Measurements from ENCODE around the gene CREB3L2.
A peak's percentile ranks its signal among the peaks of the same experiment; 100 is the strongest.

The CREB3L2 gene

DNA sequence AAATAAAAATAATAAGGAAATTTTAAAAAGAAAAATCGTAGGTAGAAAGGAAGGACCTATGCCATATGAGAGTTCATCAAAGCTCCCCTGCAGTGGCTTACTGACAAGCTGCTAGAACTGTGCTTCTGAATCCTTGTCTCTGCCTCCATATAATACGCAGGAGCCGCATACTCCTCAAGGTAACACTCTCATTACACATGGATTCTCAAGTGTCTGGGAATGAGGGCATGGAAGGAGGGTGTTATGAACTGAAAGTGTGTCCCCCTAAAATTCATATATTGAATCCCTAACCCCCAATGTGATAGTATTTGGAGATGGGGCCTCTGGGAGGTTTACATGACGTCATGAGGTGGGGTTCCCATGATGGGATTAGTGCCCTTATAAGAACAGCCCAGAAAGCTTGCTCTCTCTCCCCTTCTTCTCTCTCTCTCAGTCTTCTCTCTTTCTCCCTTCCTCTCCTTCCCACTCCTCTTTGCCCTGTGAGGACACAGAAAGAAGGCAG is 35.2 kb downstream of the CREB3L2 start:
- H3K27ac ChIP-seq (replicated peaks) = no peak overlapping the region
- no peak overlapping the region for H3K4me3 ChIP-seq (replicated peaks; ENCODE audit: insufficient read depth, low read length)
- TF ChIP-seq POLR2AphosphoS5 (IDR thresholded peaks at IDR 0.05; ENCODE audit: low read depth) (no peak), SPI1 (IDR thresholded peaks at IDR 0.05; ENCODE audit: borderline replicate concordance, low read depth) (no peak), CTCF (IDR thresholded peaks at IDR 0.05; ENCODE audit: insufficient read depth, low read length) (no peak), GABPA (IDR thresholded peaks at IDR 0.05; ENCODE audit: low read depth) (no peak)
- TF ChIP-seq, protein P1, sequence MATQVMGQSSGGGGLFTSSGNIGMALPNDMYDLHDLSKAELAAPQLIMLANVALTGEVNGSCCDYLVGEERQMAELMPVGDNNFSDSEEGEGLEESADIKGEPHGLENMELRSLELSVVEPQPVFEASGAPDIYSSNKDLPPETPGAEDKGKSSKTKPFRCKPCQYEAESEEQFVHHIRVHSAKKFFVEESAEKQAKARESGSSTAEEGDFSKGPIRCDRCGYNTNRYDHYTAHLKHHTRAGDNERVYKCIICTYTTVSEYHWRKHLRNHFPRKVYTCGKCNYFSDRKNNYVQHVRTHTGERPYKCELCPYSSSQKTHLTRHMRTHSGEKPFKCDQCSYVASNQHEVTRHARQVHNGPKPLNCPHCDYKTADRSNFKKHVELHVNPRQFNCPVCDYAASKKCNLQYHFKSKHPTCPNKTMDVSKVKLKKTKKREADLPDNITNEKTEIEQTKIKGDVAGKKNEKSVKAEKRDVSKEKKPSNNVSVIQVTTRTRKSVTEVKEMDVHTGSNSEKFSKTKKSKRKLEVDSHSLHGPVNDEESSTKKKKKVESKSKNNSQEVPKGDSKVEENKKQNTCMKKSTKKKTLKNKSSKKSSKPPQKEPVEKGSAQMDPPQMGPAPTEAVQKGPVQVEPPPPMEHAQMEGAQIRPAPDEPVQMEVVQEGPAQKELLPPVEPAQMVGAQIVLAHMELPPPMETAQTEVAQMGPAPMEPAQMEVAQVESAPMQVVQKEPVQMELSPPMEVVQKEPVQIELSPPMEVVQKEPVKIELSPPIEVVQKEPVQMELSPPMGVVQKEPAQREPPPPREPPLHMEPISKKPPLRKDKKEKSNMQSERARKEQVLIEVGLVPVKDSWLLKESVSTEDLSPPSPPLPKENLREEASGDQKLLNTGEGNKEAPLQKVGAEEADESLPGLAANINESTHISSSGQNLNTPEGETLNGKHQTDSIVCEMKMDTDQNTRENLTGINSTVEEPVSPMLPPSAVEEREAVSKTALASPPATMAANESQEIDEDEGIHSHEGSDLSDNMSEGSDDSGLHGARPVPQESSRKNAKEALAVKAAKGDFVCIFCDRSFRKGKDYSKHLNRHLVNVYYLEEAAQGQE (IDR thresholded peaks at IDR 0.05; ENCODE audit: insufficient replicate concordance, low read depth) = no peak
- DNase-seq (ENCODE audit: low read depth in 1 of 2, low spot score in 1 of 2) = no peak
- no peaks in the 10 kb centered on the region for H3K27me3 ChIP-seq (ENCODE audit: insufficient read depth, poor library complexity, severe bottlenecking)

DNA sequence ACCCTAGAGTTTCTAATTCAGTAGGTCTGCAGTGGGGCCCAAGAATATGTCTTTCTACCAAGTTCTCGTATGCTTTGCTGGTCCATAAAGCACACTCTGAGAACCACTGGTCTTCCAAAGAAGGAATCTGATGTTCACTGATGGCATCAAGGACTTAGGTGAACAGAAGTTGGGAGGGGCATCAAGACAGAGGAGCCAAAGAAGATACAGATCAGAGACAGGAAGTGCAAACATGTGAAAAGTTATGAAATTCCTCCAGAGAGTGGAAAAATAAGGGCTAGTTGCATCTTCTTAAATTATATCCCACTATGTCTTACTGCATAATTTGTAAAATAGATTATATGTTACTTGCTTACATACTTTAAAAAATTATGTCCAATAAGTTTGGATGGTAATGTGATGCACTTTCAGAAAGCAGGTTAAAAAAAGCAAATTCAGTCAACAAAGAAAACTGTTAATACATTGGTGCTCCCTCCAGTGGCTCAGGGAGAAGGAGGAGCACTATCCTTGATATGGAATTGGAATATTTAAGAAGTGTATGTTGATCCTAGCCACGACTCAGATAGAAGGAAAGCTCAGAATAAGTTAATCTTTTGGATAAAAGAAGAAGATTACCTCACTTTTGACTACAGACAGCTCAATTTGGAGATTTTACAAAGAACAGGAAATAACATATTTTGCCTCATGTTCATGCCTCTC is 35.8 kb downstream of the CREB3L2 start:
- TF ChIP-seq SPI1 (IDR thresholded peaks at IDR 0.05; ENCODE audit: borderline replicate concordance, low read depth) (peak; percentile 54; the same call in 1 of the 2 replicates), POLR2AphosphoS5 (IDR thresholded peaks at IDR 0.05; ENCODE audit: low read depth) (no peak)
- no peaks in the 10 kb centered on the region for H3K27me3 ChIP-seq (ENCODE audit: insufficient read depth, poor library complexity, severe bottlenecking)
- no peak for DNase-seq (ENCODE audit: low read depth in 1 of 2, low spot score in 1 of 2)
- H3K4me3 ChIP-seq (replicated peaks; ENCODE audit: insufficient read depth, low read length) = no peak overlapping the region
- H3K27ac ChIP-seq (replicated peaks) = no peak overlapping the region

DNA sequence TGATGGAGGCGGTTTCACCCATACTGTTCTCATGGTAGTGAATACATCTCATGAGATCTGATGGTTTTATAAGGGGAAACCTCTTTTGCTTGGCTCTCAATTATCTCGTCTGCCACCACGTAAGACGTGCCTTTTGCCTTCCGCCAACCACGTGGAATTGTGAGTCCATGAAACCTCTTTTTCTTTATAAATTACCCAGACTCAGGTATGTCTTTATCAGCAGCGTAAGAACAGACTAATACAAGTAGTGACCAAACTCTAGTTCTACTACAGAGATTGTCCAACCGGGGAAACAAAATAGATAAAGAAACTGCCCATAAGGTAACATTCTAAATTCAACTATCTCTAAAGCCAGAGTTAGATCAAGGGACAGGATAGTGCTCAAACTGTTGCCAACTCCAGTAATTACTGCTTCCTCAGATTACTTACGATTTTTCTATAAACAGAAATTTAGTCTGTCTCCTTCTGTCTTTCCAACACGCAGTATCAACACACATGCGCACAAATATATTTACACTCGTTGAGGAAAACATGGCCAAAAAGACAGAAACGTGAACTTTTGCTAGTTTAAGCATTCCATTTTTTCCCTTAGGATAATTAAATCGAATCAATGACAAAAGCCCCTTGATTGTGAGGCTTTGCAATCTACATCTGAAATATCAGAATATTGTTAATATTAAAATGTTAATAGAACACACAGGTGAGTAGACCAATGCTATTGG is 36.9 kb downstream of the CREB3L2 start:
- no peak for DNase-seq (ENCODE audit: low read depth in 1 of 2, low spot score in 1 of 2)
- Histone ChIP-seq H3K27ac (replicated peaks) (no peak overlapping the region), H3K4me3 (replicated peaks; ENCODE audit: insufficient read depth, low read length) (no peak overlapping the region), H3K27me3 (ENCODE audit: insufficient read depth, poor library complexity, severe bottlenecking) (no peaks in the 10 kb centered on the region)
- TF ChIP-seq GABPA (IDR thresholded peaks at IDR 0.05; ENCODE audit: low read depth) = no peak
- TF ChIP-seq CTCF (IDR thresholded peaks at IDR 0.05; ENCODE audit: insufficient read depth, low read length) = no peak
- TF ChIP-seq POLR2AphosphoS5 (IDR thresholded peaks at IDR 0.05; ENCODE audit: low read depth) = no peak
- no peak for TF ChIP-seq SPI1 (IDR thresholded peaks at IDR 0.05; ENCODE audit: borderline replicate concordance, low read depth)
- TF ChIP-seq, protein P1 (IDR thresholded peaks at IDR 0.05; ENCODE audit: insufficient replicate concordance, low read depth) = no peak

GRCh38 chr7:137962875-137963507 is 38.9 kb downstream of the CREB3L2 start:
- DNase-seq (ENCODE audit: low read depth in 1 of 2, low spot score in 1 of 2) = no peak
- Histone ChIP-seq H3K27ac (replicated peaks) (no peak overlapping the region), H3K27me3 (ENCODE audit: insufficient read depth, poor library complexity, severe bottlenecking) (no peaks in the 10 kb centered on the region), H3K4me3 (replicated peaks; ENCODE audit: insufficient read depth, low read length) (no peak overlapping the region)
- TF ChIP-seq GABPA (IDR thresholded peaks at IDR 0.05; ENCODE audit: low read depth) = no peak
- no peak for TF ChIP-seq SPI1 (IDR thresholded peaks at IDR 0.05; ENCODE audit: borderline replicate concordance, low read depth)
- TF ChIP-seq CTCF (IDR thresholded peaks at IDR 0.05; ENCODE audit: insufficient read depth, low read length) = no peak
- no peak for TF ChIP-seq POLR2AphosphoS5 (IDR thresholded peaks at IDR 0.05; ENCODE audit: low read depth)
- TF ChIP-seq, protein P1 (IDR thresholded peaks at IDR 0.05; ENCODE audit: insufficient replicate concordance, low read depth) = no peak

Data from HL-60 (cell line).